ENCODE results near the gene SNRNP40. TPM values are rescaled to one million over a fixed set of nuclear protein-coding genes. Genes with fewer than 3 reads are reported as not detected.
A peak's percentile ranks its signal among the peaks of the same experiment; 100 is the strongest.

SNRNP40 gene
- polyA plus RNA-seq (2013, experiment 1 of 2): 65.1 TPM
- 58.1 TPM for polyA plus RNA-seq (2013, experiment 2 of 2)

DNA sequence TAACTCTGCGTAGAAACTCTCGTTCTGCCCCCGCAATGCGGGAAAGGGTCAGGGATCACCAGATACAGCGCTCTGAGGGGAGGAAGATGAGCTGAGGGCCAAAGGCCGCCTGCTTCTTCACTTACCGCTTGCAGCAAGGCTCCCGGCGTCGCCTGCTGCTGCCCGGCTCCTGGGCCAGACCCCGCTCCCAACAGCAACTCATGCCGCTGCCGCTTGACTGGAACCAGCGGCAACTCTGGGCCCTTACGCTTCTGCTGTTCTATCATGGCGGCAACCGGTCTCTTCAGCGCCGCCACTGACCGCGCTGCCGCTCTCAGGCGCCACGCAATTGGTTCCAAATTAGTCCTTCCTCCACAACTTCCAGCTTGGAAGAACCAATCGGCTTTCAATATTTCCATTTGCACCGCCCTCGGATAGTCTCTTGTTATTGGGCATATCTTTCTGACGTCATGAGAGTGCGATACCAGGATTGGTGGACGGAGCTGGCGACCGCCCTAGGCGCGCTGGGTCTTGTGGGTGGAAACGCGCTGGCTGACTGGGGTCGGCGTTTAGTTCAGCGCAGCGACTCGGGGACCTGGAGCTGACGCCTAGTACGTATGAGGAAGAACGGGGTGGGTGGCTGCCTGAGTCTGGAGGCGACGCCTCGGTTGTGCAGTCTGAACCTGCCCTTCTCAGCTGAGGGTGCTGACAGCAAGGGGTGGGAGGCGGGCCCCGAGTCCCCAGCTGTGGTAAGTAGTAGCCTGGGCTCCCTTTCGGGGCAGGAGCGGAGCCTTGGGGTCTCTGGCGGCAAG, at the start of gene SNRNP40, which contains the start of gene ZCCHC17:
SNRNP40 (minus strand) TSS at position 303 of the 791 bp plus-strand sequence; CDS start at position 266, 37 bp downstream.
ZCCHC17 (plus strand) TSS at position 547 of the 791 bp plus-strand sequence. CDS start 13,067 bp downstream, outside the sequence.
- H3K4me1 ChIP-seq (ENCODE audit: control insufficient read depth, insufficient read depth, low read length, poor library complexity, severe bottlenecking): peaks cover 11% of the 10 kb centered on the region
- H3K27ac ChIP-seq (ENCODE audit: low read depth, low read length, severe bottlenecking): peak within 1 kb of the TSS; percentile 90
- 0% methylated on average over 32 to 46 of the region's 53 CpGs for WGBS, 2 experiments (ENCODE audit: insufficient coverage in 2 of 2)
- H3K9me3 ChIP-seq (ENCODE audit: control insufficient read depth, low read length): no peaks in the 10 kb centered on the region
- H3K36me3 ChIP-seq (ENCODE audit: control insufficient read depth, insufficient read depth, low read length): peaks cover 39% of the 10 kb centered on the region
- peak within 1 kb of the TSS; percentile 98 for H3K4me3 ChIP-seq (ENCODE audit: extremely low read depth, insufficient read depth, low read length, poor library complexity, severe bottlenecking)

DNA sequence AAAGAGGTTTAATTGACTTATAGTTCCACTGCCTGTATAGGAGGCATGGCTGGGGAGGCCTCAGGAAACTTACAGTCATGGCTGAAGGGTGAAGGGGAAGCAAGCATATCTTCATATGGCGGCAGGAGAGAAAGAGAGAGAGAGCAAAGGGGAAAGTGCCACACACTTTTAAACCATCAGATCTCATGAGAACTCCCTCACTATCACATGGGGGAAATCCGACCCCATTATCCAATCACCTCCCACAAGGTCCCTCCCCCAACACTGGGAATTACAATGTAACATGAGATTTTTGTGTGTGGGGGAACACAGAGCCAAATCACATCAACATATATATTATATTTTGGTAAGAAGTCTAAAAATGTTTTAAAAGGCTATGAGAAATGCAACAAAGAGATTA, 49.0 kb upstream of the SNRNP40 start:
- H3K27ac ChIP-seq (ENCODE audit: low read depth, low read length, severe bottlenecking): no peak overlapping the region
- no peaks in the 10 kb centered on the region for H3K4me1 ChIP-seq (ENCODE audit: control insufficient read depth, insufficient read depth, low read length, poor library complexity, severe bottlenecking)
- no peaks in the 10 kb centered on the region for H3K9me3 ChIP-seq (ENCODE audit: control insufficient read depth, low read length)
- H3K4me3 ChIP-seq (ENCODE audit: extremely low read depth, insufficient read depth, low read length, poor library complexity, severe bottlenecking): no peak overlapping the region
- WGBS, 2 experiments (ENCODE audit: insufficient coverage in 2 of 2): no CpG with 5 or more reads among the region's 2 CpGs
- H3K36me3 ChIP-seq (ENCODE audit: control insufficient read depth, insufficient read depth, low read length): peaks cover 58% of the 10 kb centered on the region

DNA sequence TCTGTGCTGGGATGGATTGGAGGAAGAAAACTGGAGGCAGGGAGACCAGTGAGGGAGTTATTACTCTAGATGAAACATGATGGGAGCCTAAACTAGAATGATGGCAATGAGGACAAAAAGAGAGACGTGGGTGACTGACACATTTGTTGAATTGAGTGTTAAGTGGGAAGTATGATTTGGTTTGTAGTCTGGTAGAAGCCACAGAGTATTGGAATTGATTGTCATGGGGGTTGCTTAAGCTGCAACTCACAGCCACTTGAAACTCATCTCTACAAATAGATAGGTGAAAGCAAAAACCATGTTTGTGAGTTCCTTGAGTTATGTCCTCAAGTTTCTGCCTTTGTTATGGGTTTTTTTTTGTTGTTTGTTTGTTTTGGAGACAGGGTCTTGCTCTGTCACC, 47.9 kb upstream of the SNRNP40 start:
- H3K9me3 ChIP-seq (ENCODE audit: control insufficient read depth, low read length): no peaks in the 10 kb centered on the region
- H3K27ac ChIP-seq (ENCODE audit: low read depth, low read length, severe bottlenecking): no peak overlapping the region
- 0% methylated on average over 1 of the region's 1 CpG for WGBS, 2 experiments (ENCODE audit: insufficient coverage in 2 of 2)
- H3K4me1 ChIP-seq (ENCODE audit: control insufficient read depth, insufficient read depth, low read length, poor library complexity, severe bottlenecking): no peaks in the 10 kb centered on the region
- H3K4me3 ChIP-seq (ENCODE audit: extremely low read depth, insufficient read depth, low read length, poor library complexity, severe bottlenecking): no peak overlapping the region
- peaks cover 58% of the 10 kb centered on the region for H3K36me3 ChIP-seq (ENCODE audit: control insufficient read depth, insufficient read depth, low read length)

- Histone ChIP-seq H3K27ac (ENCODE audit: low read depth, low read length, severe bottlenecking) (no peak overlapping the region), H3K4me3 (ENCODE audit: extremely low read depth, insufficient read depth, low read length, poor library complexity, severe bottlenecking) (no peak overlapping the region), H3K4me1 (ENCODE audit: control insufficient read depth, insufficient read depth, low read length, poor library complexity, severe bottlenecking) (no peaks in the 10 kb centered on the region), H3K9me3 (ENCODE audit: control insufficient read depth, low read length) (no peaks in the 10 kb centered on the region), H3K36me3 (ENCODE audit: control insufficient read depth, insufficient read depth, low read length) (peaks cover 32% of the 10 kb centered on the region)
- WGBS, 2 experiments (ENCODE audit: insufficient coverage in 2 of 2): 84 to 100% methylated on average over 1 to 8 of the region's 10 CpGs
These were observed 40.3 kb upstream of the SNRNP40 start for GRCh38 chr1:31336687-31337467.

GRCh38 chr1:31335007-31335406, 38.4 kb upstream of the SNRNP40 start:
- Histone ChIP-seq H3K27ac (ENCODE audit: low read depth, low read length, severe bottlenecking) (no peak overlapping the region), H3K4me1 (ENCODE audit: control insufficient read depth, insufficient read depth, low read length, poor library complexity, severe bottlenecking) (no peaks in the 10 kb centered on the region), H3K4me3 (ENCODE audit: extremely low read depth, insufficient read depth, low read length, poor library complexity, severe bottlenecking) (no peak overlapping the region), H3K36me3 (ENCODE audit: control insufficient read depth, insufficient read depth, low read length) (peaks cover 39% of the 10 kb centered on the region), H3K9me3 (ENCODE audit: control insufficient read depth, low read length) (no peaks in the 10 kb centered on the region)

DNA sequence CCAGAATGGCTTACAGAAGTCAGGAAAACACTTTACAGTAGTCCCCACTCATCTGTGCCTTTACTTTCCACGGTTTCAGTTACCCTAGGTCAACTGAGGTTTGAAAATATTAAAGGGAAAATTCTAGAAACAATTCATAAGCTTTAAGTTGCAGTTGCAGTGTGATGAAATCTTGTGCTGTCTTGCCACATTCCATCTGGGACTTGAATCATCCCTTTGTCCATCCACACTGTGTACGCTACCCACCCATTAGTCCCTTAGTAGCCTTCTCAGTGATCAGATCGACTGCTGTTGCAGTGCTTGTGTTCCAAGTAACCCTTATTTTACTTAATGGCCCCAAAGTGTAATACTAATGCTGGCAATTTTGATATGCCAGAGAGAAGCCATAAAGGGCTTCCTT, 30.8 kb upstream of the SNRNP40 start:
- Histone ChIP-seq H3K9me3 (ENCODE audit: control insufficient read depth, low read length) (no peaks in the 10 kb centered on the region), H3K4me3 (ENCODE audit: extremely low read depth, insufficient read depth, low read length, poor library complexity, severe bottlenecking) (no peak overlapping the region), H3K27ac (ENCODE audit: low read depth, low read length, severe bottlenecking) (no peak overlapping the region), H3K36me3 (ENCODE audit: control insufficient read depth, insufficient read depth, low read length) (peaks cover 30% of the 10 kb centered on the region), H3K4me1 (ENCODE audit: control insufficient read depth, insufficient read depth, low read length, poor library complexity, severe bottlenecking) (no peaks in the 10 kb centered on the region)
- 100% methylated on average over 2 of the region's 3 CpGs for WGBS, 2 experiments (ENCODE audit: insufficient coverage in 2 of 2)

DNA sequence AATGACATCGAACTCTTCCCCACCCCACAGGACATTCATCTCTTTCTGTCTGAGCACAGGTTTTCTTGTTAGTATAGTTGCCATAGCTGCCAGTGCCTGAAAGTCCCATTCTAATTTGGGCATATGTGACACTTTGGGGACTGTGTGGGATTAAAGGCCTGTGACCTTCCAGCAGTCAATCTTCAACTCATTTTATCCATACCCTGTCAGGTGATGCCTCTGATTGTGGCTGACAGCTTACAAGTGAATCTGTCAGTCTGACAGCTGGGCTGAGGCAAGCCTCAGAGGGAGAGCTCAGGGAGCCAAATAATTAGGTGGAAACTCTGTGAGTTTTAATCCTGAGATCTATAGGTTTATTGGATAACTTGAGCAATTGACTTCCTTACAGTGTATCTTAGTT, 29.9 kb upstream of the SNRNP40 start:
- no peaks in the 10 kb centered on the region for H3K4me1 ChIP-seq (ENCODE audit: control insufficient read depth, insufficient read depth, low read length, poor library complexity, severe bottlenecking)
- H3K4me3 ChIP-seq (ENCODE audit: extremely low read depth, insufficient read depth, low read length, poor library complexity, severe bottlenecking): no peak overlapping the region
- no peaks in the 10 kb centered on the region for H3K9me3 ChIP-seq (ENCODE audit: control insufficient read depth, low read length)
- peaks cover 39% of the 10 kb centered on the region for H3K36me3 ChIP-seq (ENCODE audit: control insufficient read depth, insufficient read depth, low read length)
- WGBS, 2 experiments (ENCODE audit: insufficient coverage in 2 of 2): no CpG with 5 or more reads among the region's 1 CpG
- H3K27ac ChIP-seq (ENCODE audit: low read depth, low read length, severe bottlenecking): no peak overlapping the region

GRCh38 chr1:31324992-31325391, 28.4 kb upstream of the SNRNP40 start:
- H3K9me3 ChIP-seq (ENCODE audit: control insufficient read depth, low read length): no peaks in the 10 kb centered on the region
- H3K27ac ChIP-seq (ENCODE audit: low read depth, low read length, severe bottlenecking): no peak overlapping the region
- 94 to 97% methylated on average over 3 of the region's 3 CpGs for WGBS, 2 experiments (ENCODE audit: insufficient coverage in 2 of 2)
- no peaks in the 10 kb centered on the region for H3K4me1 ChIP-seq (ENCODE audit: control insufficient read depth, insufficient read depth, low read length, poor library complexity, severe bottlenecking)
- peaks cover 35% of the 10 kb centered on the region for H3K36me3 ChIP-seq (ENCODE audit: control insufficient read depth, insufficient read depth, low read length)
- no peak overlapping the region for H3K4me3 ChIP-seq (ENCODE audit: extremely low read depth, insufficient read depth, low read length, poor library complexity, severe bottlenecking)

GRCh38 chr1:31324093-31324492, 27.5 kb upstream of the SNRNP40 start:
- Histone ChIP-seq H3K4me1 (ENCODE audit: control insufficient read depth, insufficient read depth, low read length, poor library complexity, severe bottlenecking) (no peaks in the 10 kb centered on the region), H3K36me3 (ENCODE audit: control insufficient read depth, insufficient read depth, low read length) (peaks cover 41% of the 10 kb centered on the region), H3K27ac (ENCODE audit: low read depth, low read length, severe bottlenecking) (no peak overlapping the region), H3K4me3 (ENCODE audit: extremely low read depth, insufficient read depth, low read length, poor library complexity, severe bottlenecking) (no peak overlapping the region), H3K9me3 (ENCODE audit: control insufficient read depth, low read length) (no peaks in the 10 kb centered on the region)
- WGBS, 2 experiments (ENCODE audit: insufficient coverage in 2 of 2): 100% methylated on average over 2 to 4 of the region's 4 CpGs

DNA sequence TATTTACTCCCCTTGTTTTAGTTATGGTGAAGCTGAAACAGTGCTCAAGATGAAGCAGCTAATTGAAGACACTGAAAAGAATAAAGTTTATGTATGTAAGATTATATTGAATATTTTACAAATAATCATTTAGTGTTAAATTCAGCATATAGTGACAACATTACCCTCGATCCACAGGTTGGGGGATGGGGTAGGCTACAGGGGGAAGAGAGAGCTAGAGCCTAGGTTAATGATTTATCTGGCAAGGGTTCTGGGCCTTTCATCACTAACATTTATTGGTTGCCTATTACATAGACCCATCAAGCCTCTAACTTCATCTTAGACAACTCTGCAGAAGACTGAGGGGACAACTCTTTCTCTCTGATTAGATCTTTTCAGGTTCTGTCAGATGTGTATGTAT, 21.6 kb upstream of the SNRNP40 start:
- WGBS, 2 experiments (ENCODE audit: insufficient coverage in 2 of 2): no CpG with 5 or more reads among the region's 1 CpG
- Histone ChIP-seq H3K36me3 (ENCODE audit: control insufficient read depth, insufficient read depth, low read length) (peaks cover 79% of the 10 kb centered on the region), H3K9me3 (ENCODE audit: control insufficient read depth, low read length) (no peaks in the 10 kb centered on the region)

DNA sequence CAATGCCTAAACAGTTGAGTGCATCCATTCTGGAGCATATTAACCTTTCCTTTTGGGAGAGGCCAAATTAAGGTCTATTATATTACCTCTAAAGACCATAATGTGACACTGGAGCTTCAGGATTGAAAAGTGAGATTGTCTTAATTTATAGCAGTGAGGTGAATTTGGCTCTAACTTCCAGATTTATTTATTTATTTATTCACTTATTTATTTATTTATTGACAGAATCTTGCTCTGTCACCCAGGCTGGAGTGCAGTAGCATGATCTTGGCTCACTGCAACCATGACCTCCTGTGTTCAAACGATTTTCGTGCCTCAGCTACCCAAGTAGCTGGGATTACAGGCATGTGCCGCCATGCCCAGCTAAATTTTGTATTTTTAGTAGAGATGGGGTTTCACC, 19.3 kb upstream of the SNRNP40 start:
- Histone ChIP-seq H3K9me3 (ENCODE audit: control insufficient read depth, low read length) (no peaks in the 10 kb centered on the region), H3K4me3 (ENCODE audit: extremely low read depth, insufficient read depth, low read length, poor library complexity, severe bottlenecking) (no peak overlapping the region), H3K27ac (ENCODE audit: low read depth, low read length, severe bottlenecking) (no peak overlapping the region), H3K4me1 (ENCODE audit: control insufficient read depth, insufficient read depth, low read length, poor library complexity, severe bottlenecking) (no peaks in the 10 kb centered on the region), H3K36me3 (ENCODE audit: control insufficient read depth, insufficient read depth, low read length) (peaks cover 82% of the 10 kb centered on the region)
- 88 to 90% methylated on average over 2 of the region's 3 CpGs for WGBS, 2 experiments (ENCODE audit: insufficient coverage in 2 of 2)

More for the DNA sequence above, 21.6 kb upstream of the SNRNP40 start:
- Histone ChIP-seq H3K27ac (ENCODE audit: low read depth, low read length, severe bottlenecking) (no peak overlapping the region), H3K4me3 (ENCODE audit: extremely low read depth, insufficient read depth, low read length, poor library complexity, severe bottlenecking) (no peak overlapping the region), H3K4me1 (ENCODE audit: control insufficient read depth, insufficient read depth, low read length, poor library complexity, severe bottlenecking) (no peaks in the 10 kb centered on the region)
